Breast epithelium (tissue), 4 donors: ENCODE measurements around the gene RPS8. TPM values are rescaled to one million over a fixed set of nuclear protein-coding genes. Genes with fewer than 3 reads are reported as not detected.
A peak's percentile ranks its signal among the peaks of the same experiment; 100 is the strongest.

ENCODE experiments used
- DNase-seq, 2 donors: peaks; one replicate each; pipeline ENCODE4 v3.0.0-alpha.2; 2019; ENCODE audit warnings: low spot score in 2 of 2
- H3K27ac ChIP-seq, 2 donors: fragments of 200-600 bp; sonication (generic) in 1 of 2; one replicate each; pipeline ENCODE4 v1.5.1; 2016 to 2019; ENCODE audit warnings: mild to moderate bottlenecking in 1 of 2
- H3K27me3 ChIP-seq, 2 donors: fragments of 200-600 bp; sonication (generic) in 1 of 2; one replicate each; pipeline versions ENCODE4 v1.5.1 to v1.6.0; 2017 to 2019; ENCODE audit warnings: control low read depth in 1 of 2, mild to moderate bottlenecking in 1 of 2
- H3K36me3 ChIP-seq: fragments of 200-600 bp; one replicate; pipeline ENCODE4 v1.5.1; 2019
- H3K4me1 ChIP-seq, 2 donors: fragments of 200-600 bp; sonication (generic); one replicate each; pipeline ENCODE4 v1.5.1; 2016 to 2019; ENCODE audit warnings: control low read depth in 1 of 2
- H3K4me3 ChIP-seq, 3 donors: fragments of 200-600 bp; sonication (generic); 1 replicate in 2 of 3; 2 replicates in 1 of 3; pipeline ENCODE4 v1.5.1; 2016 to 2019; ENCODE audit warnings: mild to moderate bottlenecking in 3 of 3, moderate library complexity in 2 of 3
- H3K9me3 ChIP-seq, 2 donors: fragments of 200-600 bp; sonication (generic) in 1 of 2; one replicate each; pipeline ENCODE4 v1.5.1; 2016 to 2019; ENCODE audit warnings: control low read depth in 1 of 2
- POLR2A ChIP-seq: fragments of 450-650 bp; IDR thresholded peaks from one replicate; pipeline ENCODE4 v1.6.1; 2016; ENCODE audit warnings: antibody characterized with exemption, mild to moderate bottlenecking, moderate library complexity
- POLR2AphosphoS5 ChIP-seq, 3 donors: sonication (generic); formaldehyde crosslinking; IDR thresholded peaks; one replicate each; pipeline ENCODE4 v1.6.1; 2017; ENCODE audit warnings: antibody characterized with exemption in 3 of 3
- intact Hi-C: fragments of 100-400 bp; cut with DNase I; formaldehyde crosslinking; loops from one replicate; pipeline ENCODE4 v1.15.1; 2023; ENCODE audit warnings: low total_unique reads
- total RNA-seq, 3 donors: library from RNA; depleted of rRNA; stranded (reverse); fragments of >200 nt; gene quantifications; one replicate each; pipeline ENCODE4 v1.1.0, GENCODE V29; 2016
- TF ChIP-seq, protein P1 (sequence below), 3 donors: fragments of 450-650 bp; IDR thresholded peaks; one replicate each; pipeline ENCODE4 v1.5.1; 2016 to 2017; ENCODE audit warnings: antibody characterized with exemption in 3 of 3, mild to moderate bottlenecking in 3 of 3, moderate library complexity in 3 of 3

RPS8 gene
- total RNA-seq, 3 donors from 2014 or later: 2,158 to 3,355 (median 2,591) TPM

DNA sequence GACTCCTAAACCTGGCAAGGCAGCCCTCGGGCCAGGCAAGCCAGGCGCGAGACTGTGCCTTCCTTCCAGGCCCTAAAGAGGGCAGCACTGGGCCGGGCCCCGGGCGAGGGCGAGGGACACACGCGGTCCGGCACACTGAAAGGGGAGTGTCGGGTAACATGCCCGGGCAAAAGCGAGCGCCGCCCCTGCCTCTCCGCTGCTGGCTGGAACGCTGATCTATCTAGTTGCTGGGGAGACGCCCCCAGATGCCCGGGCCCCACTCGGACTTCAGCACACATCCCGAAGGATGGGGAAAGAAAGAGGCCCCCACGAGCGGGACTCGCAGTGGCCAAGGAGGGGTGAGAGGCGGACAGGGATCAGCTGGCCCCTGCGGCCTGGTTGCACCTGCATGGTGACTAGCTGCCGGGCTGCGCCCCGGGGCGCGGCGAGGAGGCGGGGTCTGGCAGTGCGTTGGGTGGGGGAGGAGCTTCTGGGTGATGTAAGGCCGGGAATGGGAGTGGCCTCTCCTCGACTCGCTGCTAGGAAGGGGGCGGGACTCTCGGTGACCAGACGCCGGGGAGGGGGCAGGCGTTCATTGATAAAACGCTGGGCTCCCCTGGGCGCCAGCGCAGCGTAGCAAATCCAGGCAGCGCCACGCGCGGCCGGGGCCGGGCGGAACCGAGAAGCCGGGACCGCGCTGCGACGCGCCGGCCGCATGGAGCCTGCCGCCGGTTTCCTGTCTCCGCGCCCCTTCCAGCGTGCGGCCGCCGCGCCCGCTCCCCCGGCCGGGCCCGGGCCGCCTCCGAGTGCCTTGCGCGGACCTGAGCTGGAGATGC, 24.6 kb downstream of the RPS8 start, which contains the start of gene PLK3:
PLK3 (plus strand) TSS at position 608 of the 815 bp plus-strand sequence; CDS start at position 695, 87 bp downstream.
- TF ChIP-seq, protein P1, sequence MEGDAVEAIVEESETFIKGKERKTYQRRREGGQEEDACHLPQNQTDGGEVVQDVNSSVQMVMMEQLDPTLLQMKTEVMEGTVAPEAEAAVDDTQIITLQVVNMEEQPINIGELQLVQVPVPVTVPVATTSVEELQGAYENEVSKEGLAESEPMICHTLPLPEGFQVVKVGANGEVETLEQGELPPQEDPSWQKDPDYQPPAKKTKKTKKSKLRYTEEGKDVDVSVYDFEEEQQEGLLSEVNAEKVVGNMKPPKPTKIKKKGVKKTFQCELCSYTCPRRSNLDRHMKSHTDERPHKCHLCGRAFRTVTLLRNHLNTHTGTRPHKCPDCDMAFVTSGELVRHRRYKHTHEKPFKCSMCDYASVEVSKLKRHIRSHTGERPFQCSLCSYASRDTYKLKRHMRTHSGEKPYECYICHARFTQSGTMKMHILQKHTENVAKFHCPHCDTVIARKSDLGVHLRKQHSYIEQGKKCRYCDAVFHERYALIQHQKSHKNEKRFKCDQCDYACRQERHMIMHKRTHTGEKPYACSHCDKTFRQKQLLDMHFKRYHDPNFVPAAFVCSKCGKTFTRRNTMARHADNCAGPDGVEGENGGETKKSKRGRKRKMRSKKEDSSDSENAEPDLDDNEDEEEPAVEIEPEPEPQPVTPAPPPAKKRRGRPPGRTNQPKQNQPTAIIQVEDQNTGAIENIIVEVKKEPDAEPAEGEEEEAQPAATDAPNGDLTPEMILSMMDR (IDR thresholded peaks at IDR 0.05): peak; percentile 47 to 96 (median 89)
- TF ChIP-seq POLR2A (peak; percentile 62), POLR2AphosphoS5 (IDR thresholded peaks at IDR 0.05) (peak; percentile 72 to 86 (median 82))
- peak within 1 kb of the TSS; percentile 85 to 96 (median 92) for H3K4me3 ChIP-seq
- no peaks in the 10 kb centered on the region for H3K9me3 ChIP-seq
- H3K4me1 ChIP-seq: peaks cover 0 to 6% of the 10 kb centered on the region in 2 donors
- no peaks in the 10 kb centered on the region for H3K36me3 ChIP-seq
- no peaks in the 10 kb centered on the region for H3K27me3 ChIP-seq
- DNase-seq: peak; percentile 97 to 98
- intact Hi-C loops: no loop called here
- H3K27ac ChIP-seq: peak within 1 kb of the TSS; percentile 93 to 98

DNA sequence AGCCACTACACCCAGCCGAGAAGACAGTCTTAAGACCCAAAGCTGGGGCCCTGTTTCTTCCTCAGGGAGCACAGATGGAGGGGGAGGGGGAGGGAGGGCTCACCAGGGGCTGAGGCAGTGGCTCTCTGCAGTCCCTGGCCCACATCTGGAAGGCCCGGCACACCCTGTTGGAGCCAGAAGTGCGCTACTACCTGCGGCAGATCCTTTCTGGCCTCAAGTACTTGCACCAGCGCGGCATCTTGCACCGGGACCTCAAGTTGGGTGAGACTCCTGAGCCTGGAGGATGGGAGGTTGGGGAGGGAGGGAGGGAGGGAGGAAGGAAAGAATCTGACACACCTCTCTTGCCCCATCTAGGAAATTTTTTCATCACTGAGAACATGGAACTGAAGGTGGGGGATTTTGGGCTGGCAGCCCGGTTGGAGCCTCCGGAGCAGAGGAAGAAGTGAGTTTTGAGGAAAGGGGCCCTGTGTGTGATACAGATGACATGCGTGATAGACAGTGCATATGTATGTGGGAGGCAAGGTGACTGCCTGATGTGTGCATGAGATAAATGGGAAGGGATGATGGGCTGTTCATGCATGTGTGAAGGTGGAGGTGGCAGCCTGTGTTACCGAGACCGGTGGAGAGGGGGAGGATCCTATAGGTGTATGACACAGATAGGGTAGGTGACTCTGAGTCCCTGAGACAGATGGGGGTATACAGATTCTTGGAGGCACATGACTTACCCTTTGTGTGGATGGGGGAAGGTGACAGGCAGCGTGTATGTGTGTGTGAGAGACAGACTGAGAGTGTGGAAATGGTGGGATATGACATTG, 26.4 kb downstream of the RPS8 start:
- TF ChIP-seq POLR2A (no peak), POLR2AphosphoS5 (IDR thresholded peaks at IDR 0.05) (no peak)
- TF ChIP-seq, protein P1 (IDR thresholded peaks at IDR 0.05): no peak
- peak overlapping the region; percentile 54 to 84 for H3K27ac ChIP-seq
- no peaks in the 10 kb centered on the region for H3K9me3 ChIP-seq
- peak overlapping the region; percentile 85 to 96 (median 92) for H3K4me3 ChIP-seq
- intact Hi-C loops: no loop called here
- peaks cover 4 to 14% of the 10 kb centered on the region in 2 donors for H3K4me1 ChIP-seq
- no peaks in the 10 kb centered on the region for H3K27me3 ChIP-seq
- peak in 1 of 2 donors; percentile 50 for DNase-seq
- no peaks in the 10 kb centered on the region for H3K36me3 ChIP-seq

DNA sequence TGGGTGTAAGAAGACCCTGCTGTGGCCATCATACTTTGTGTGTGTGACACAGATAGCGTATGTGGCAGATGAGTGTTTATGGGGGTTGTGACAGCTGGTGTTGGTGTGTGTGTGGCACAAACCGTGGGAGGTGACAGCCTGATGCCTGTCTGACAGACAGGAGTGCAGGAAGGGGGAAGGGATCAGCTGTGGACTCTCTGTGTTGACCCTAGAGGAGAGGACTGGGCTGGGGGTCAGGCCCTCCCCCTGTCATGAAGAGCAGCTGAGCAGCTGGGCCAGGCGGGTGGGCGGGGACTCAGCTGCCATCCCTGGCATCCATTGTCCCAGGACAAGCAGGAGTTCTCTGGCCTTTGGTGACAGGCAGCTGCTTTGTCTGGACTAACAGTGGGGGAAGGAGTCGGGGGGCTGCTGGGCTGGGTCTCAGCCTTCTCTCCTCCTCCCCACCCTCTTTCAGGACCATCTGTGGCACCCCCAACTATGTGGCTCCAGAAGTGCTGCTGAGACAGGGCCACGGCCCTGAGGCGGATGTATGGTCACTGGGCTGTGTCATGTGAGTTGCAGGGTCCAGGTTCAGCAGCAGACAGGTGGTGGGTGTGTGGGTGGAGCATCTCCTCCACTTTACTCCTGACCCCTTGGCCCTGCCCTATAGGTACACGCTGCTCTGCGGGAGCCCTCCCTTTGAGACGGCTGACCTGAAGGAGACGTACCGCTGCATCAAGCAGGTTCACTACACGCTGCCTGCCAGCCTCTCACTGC, 27.1 kb downstream of the RPS8 start:
- intact Hi-C loops: no loop called here
- H3K9me3 ChIP-seq: no peaks in the 10 kb centered on the region
- TF ChIP-seq, protein P1 (IDR thresholded peaks at IDR 0.05): no peak
- TF ChIP-seq POLR2A (no peak), POLR2AphosphoS5 (IDR thresholded peaks at IDR 0.05) (no peak)
- no peaks in the 10 kb centered on the region for H3K36me3 ChIP-seq
- H3K27ac ChIP-seq: peak overlapping the region; percentile 54 to 84
- peak overlapping the region; percentile 85 to 96 (median 92) for H3K4me3 ChIP-seq
- no peaks in the 10 kb centered on the region for H3K27me3 ChIP-seq
- H3K4me1 ChIP-seq: peaks cover 11 to 16% of the 10 kb centered on the region in 2 donors
- peak in 1 of 2 donors; percentile 34 for DNase-seq

DNA sequence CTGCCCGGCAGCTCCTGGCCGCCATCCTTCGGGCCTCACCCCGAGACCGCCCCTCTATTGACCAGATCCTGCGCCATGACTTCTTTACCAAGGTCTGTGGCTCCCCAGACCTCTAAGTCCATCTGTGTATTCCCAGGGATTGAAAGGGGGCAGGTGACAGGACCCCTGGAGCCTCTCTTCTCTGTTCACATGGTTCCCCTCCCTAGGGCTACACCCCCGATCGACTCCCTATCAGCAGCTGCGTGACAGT, 27.6 kb downstream of the RPS8 start:
- TF ChIP-seq POLR2AphosphoS5 (IDR thresholded peaks at IDR 0.05) (no peak), POLR2A (no peak)
- TF ChIP-seq, protein P1 (IDR thresholded peaks at IDR 0.05): no peak
- peak in 1 of 2 donors; percentile 45 for DNase-seq
- Histone ChIP-seq H3K4me1 (peaks cover 16 to 19% of the 10 kb centered on the region in 2 donors), H3K9me3 (no peaks in the 10 kb centered on the region), H3K27me3 (no peaks in the 10 kb centered on the region), H3K4me3 (peak overlapping the region in 1 of 3 donors; percentile 96), H3K27ac (peak overlapping the region; percentile 54 to 84), H3K36me3 (no peaks in the 10 kb centered on the region)
- intact Hi-C loops: no loop called here
